Measurements from ENCODE around the gene VWA8.
"Not testable (repeated sequence)": the region's sequence is repeated elsewhere in the genome, so short reads cannot be mapped to it uniquely, and the experiment has no call there.

The VWA8 gene

DNA sequence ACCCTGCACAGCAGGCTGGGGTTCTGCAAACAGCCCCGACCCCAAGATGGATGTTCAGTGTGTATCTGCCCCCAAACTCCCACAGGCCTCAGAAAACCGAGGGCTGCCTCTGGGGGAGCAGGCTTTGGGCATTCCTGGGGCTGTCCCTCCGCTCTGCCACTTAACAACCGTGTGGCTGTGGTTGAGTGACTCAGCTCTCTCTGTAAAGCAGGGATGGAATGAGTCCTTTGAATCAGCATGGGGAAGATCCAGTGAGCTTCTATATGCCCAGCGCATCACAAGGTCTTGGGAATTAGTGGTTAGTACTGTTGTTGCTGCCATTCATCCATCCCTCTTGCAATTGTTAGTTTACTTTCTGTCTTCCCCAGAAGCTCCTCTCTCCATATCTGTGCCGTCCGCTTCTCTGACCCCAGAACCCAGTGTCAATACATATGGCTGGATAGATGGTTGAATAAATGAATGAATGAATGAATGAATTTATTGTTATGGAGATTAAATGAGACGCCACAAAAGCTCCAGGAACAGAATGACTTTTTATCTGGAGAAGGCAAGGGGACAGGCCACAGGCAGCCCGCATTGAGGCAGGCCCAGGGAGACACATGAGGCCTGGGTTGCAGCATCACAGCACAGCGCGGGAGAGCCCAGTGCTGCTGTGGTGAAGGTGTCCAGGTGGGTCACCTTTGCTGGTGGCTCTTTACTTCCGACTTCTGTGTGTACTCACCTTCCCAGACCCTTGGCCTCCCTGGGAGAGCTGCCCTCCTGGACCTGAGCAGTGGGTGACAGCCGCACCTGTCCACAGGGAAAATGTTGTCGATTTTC is 414.3 kb downstream of the VWA8 start:
- no peak for DNase-seq

- no peak for DNase-seq
Observed at GRCh38 chr13:41545432-41545707, 415.5 kb downstream of the VWA8 start.

GRCh38 chr13:41543664-41544300 is 417.1 kb downstream of the VWA8 start:
- DNase-seq: no peak

DNA sequence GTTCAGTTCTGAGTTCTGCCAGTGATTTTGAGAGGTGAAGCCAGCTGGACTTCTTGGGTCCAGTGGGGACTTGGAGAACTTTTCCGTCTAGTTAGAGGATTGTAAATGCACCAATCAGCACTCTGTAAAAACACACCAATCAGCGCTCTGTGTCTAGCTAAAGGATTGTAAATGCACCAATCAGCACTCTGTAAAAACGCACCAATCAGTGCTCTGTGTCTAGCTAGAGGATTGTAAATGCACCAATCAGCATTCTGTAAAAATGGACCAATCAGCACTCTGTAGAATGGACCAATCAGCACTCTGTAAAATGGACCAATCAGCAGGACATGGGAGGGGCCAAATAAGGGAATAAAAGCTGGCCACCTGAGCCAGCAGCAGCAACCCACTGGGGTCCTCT is 418.1 kb downstream of the VWA8 start:
- DNase-seq: not testable (repeated sequence)

DNA sequence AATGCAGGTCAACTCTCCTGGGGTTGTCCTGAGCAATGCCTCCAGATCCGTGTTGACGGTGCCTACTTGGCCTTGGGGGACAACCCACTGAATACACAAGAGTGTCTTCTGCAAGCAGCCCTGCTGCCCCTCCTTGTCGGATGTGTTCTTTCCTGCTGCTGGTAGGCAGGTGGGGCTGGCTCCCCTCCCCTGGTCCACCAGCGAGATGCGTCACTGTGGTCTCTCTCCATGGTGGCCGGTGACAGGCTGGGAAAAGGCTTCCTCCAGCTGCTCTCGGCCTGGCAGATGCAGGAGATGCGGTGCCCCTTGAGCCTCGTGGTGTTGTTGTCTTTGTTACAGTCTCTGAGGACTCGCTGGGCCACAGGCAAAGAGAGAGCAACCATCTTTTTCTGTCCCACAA is 418.6 kb downstream of the VWA8 start:
- DNase-seq: no peak

DNA sequence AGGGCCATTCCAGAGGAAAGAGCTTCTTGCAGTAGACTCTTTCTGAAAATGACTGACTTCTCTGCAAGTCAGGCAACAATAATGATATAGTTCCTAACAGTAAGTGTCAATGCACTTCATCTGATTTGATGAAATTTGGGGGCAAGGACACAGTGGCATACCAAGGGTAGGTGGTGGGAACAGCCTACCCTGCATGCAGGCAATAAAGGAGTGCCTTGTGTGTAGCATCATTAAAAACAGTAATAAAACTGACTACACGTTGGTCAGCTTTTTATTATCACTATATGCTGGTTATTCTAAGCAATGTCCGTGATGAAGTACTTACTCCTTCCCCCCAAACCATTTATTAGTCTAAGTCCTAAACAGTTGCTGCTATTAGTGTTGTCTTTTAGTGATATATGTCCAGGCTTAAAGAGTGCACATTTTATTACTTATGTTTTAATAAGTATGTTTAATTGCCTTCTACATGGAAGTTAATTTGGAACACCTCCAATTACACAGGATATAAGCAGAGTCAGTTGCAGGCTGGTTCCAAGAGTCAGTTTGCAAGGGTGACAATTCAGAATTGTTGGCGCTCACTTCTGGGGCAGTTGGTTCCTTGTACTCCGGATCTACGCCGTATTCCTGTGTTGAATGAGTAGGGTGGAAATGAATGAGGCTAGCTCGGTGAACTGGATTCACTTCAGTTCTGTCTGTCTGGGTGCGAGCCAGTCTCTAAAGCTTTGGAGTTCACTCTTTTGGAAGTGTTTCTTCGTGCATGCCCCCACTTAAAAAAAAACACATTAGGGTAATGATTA is 419.6 kb downstream of the VWA8 start:
- DNase-seq: no peak

DNA sequence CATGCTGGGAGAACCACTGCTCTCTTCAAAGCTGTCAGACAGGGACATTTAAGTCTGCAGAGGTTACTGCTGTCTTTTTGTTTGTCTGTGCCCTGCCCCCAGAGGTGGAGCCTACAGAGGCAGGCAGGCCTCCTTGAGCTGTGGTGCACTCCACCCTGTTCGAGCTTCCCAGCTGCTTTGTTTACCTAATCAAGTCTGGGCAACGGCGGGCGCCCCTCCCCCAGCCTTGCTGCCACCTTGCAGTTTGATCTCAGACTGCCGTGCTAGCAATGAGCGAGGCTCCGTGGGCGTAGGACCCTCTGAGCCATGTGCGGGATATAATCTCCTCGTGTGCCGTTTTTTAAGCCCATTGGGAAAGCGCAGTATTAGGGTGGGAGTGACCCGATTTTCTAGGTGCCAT is 420.7 kb downstream of the VWA8 start:
- DNase-seq: not testable (repeated sequence)

GRCh38 chr13:41533266-41534052 is 427.4 kb downstream of the VWA8 start:
- DNase-seq: no peak

DNA sequence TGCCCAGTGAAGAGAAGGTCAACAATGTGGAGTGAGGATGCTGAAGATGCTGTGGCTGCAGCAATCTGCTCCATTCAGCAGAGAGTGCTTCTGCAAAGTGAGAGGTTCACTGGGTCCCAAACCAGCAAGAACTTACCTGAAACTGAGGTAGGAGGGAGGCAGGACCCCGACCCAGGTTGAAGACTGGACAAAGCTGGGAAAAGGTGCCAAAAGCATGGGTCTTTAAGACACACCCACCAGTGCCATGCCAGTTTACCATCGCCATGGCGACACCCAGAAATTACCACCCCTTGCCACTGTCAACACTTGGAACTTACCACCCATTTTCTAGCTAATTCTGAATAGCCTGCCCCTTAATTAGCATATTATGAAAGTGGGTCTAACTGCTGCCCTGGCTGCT is 432.9 kb downstream of the VWA8 start:
- no peak for DNase-seq

- no peak for DNase-seq
Observed at GRCh38 chr13:41520660-41521630, 440.0 kb downstream of the VWA8 start.

- no peak for DNase-seq
Observed at GRCh38 chr13:41520016-41520659, 440.8 kb downstream of the VWA8 start.
